ENCODE measurements around the gene ATG2B. TPM values are rescaled to one million over a fixed set of nuclear protein-coding genes. Genes with fewer than 3 reads are reported as not detected.

ATG2B gene
- polyA plus RNA-seq, 3 donors: 0.94 to 6.7 (median 1.3) TPM

- WGBS (ENCODE audit: insufficient coverage): 96% methylated on average over 7 of the region's 7 CpGs
- intact Hi-C loops (cut with micrococcal nuclease): no loop called here
- Histone ChIP-seq H3K4me2 (replicated peaks; ENCODE audit: extremely low read depth, low read length, poor library complexity, severe bottlenecking) (no peak overlapping the region), H3K9ac (ENCODE audit: insufficient read depth, low read length, poor library complexity, severe bottlenecking) (no peak overlapping the region), H3K36me3 (replicated peaks in 1 of 2; ENCODE audit: control insufficient read depth in 1 of 2, insufficient read depth in 2 of 2, low read length in 2 of 2) (peaks cover 26 to 66% of the 10 kb centered on the region in 2 donors), H3K4me3 (replicated peaks in 1 of 3; ENCODE audit: low read depth in 2 of 3, low read length in 3 of 3) (no peak overlapping the region), H3K27me3 (ENCODE audit: control insufficient read depth in 2 of 2, insufficient read depth in 2 of 2, low read length in 2 of 2) (no peaks in the 10 kb centered on the region), H3K79me2 (ENCODE audit: insufficient read depth, low read length) (no peaks in the 10 kb centered on the region), H3K4me1 (ENCODE audit: control insufficient read depth in 1 of 2, insufficient read depth in 2 of 2, low read length in 2 of 2) (no peaks in the 10 kb centered on the region), H2AFZ (ENCODE audit: insufficient read depth, low read depth, low read length, poor library complexity, severe bottlenecking) (no peak overlapping the region), H3K9me3 (replicated peaks in 1 of 2; ENCODE audit: control insufficient read depth in 1 of 2, insufficient read depth in 1 of 2, low read length in 2 of 2) (no peaks in the 10 kb centered on the region), H4K20me1 (ENCODE audit: insufficient read depth, low read length) (no peaks in the 10 kb centered on the region), H3K27ac (ENCODE audit: low read depth in 1 of 2, low read length in 2 of 2) (no peak overlapping the region)
- Mint-ChIP-seq H3K9me3 (no peaks in the 10 kb centered on the region), H3K4me1 (no peaks in the 10 kb centered on the region), H3K27ac (peak overlapping the region in 2 of 7 donors; percentile 31 to 33), H3K36me3 (peaks cover 30 to 39% of the 10 kb centered on the region in 2 donors), H3K27me3 (ENCODE audit: low read depth in 3 of 3) (peaks cover 0 to 4% (median 0%) of the 10 kb centered on the region in 3 donors), H3K4me3 (no peak overlapping the region)
- no peak for DNase-seq
- no peak for TF ChIP-seq CTCF (IDR thresholded peaks at IDR 0.05)
These were observed 68.9 kb downstream of the ATG2B start for GRCh38 chr14:96294246-96294645.

GRCh38 chr14:96287856-96288255, 75.3 kb downstream of the ATG2B start:
- peaks cover 49 to 84% of the 10 kb centered on the region in 2 donors for H3K36me3 ChIP-seq (replicated peaks in 1 of 2; ENCODE audit: control insufficient read depth in 1 of 2, insufficient read depth in 2 of 2, low read length in 2 of 2)
- H2AFZ ChIP-seq (ENCODE audit: insufficient read depth, low read depth, low read length, poor library complexity, severe bottlenecking): no peak overlapping the region
- no peak overlapping the region for H3K27ac ChIP-seq (ENCODE audit: low read depth in 1 of 2, low read length in 2 of 2)
- no peaks in the 10 kb centered on the region for H3K9me3 Mint-ChIP-seq
- H3K4me3 ChIP-seq (replicated peaks in 1 of 3; ENCODE audit: low read depth in 2 of 3, low read length in 3 of 3): no peak overlapping the region
- peaks cover 61 to 64% of the 10 kb centered on the region in 2 donors for H3K36me3 Mint-ChIP-seq
- peaks cover 0 to 2% (median 0%) of the 10 kb centered on the region in 3 donors for H3K27me3 Mint-ChIP-seq (ENCODE audit: low read depth in 3 of 3)
- DNase-seq: no peak
- H3K27me3 ChIP-seq (ENCODE audit: control insufficient read depth in 2 of 2, insufficient read depth in 2 of 2, low read length in 2 of 2): no peaks in the 10 kb centered on the region
- WGBS (ENCODE audit: insufficient coverage): 100% methylated on average over 1 of the region's 1 CpG
- H3K79me2 ChIP-seq (ENCODE audit: insufficient read depth, low read length): no peaks in the 10 kb centered on the region
- H3K4me1 ChIP-seq (ENCODE audit: control insufficient read depth in 1 of 2, insufficient read depth in 2 of 2, low read length in 2 of 2): no peaks in the 10 kb centered on the region
- no peak overlapping the region for H3K4me2 ChIP-seq (replicated peaks; ENCODE audit: extremely low read depth, low read length, poor library complexity, severe bottlenecking)
- H3K9me3 ChIP-seq (replicated peaks in 1 of 2; ENCODE audit: control insufficient read depth in 1 of 2, insufficient read depth in 1 of 2, low read length in 2 of 2): no peaks in the 10 kb centered on the region
- intact Hi-C loops (cut with micrococcal nuclease): no loop called here
- no peak overlapping the region for H3K4me3 Mint-ChIP-seq
- no peak for TF ChIP-seq CTCF (IDR thresholded peaks at IDR 0.05)
- H3K9ac ChIP-seq (ENCODE audit: insufficient read depth, low read length, poor library complexity, severe bottlenecking): no peak overlapping the region
- H4K20me1 ChIP-seq (ENCODE audit: insufficient read depth, low read length): no peaks in the 10 kb centered on the region
- peak overlapping the region in 1 of 7 donors; percentile 64 for H3K27ac Mint-ChIP-seq
- no peaks in the 10 kb centered on the region for H3K4me1 Mint-ChIP-seq
